Activated T-helper 2 cell treated with anti-CD3 and anti-CD28 coated beads, Interferon-gamma antibody, Interleukin-2, Interleukin-4, amounts not matched to agents 10 μg/mL and 5 μg/mL and 100 μg/mL, durations not matched to agents 14 hours and 24 hours and 36 hours (primary cell): ENCODE measurements around the gene TRAPPC12. TPM values are rescaled to one million over a fixed set of nuclear protein-coding genes. Genes with fewer than 3 reads are reported as not detected.
A peak's percentile ranks its signal among the peaks of the same experiment; 100 is the strongest.
"Not testable (repeated sequence)": the region's sequence is repeated elsewhere in the genome, so short reads cannot be mapped to it uniquely, and the experiment has no call there.

ENCODE experiments used
- DNase-seq: peaks from one replicate; pipeline ENCODE4 v3.0.0; 2021; ENCODE audit warnings: low spot score
- H3K27ac Mint-ChIP-seq: one replicate; pipeline ENCODE4 v1.8.0; 2021; ENCODE audit warnings: mixed read lengths
- H3K27me3 Mint-ChIP-seq: one replicate; pipeline ENCODE4 v1.8.0; 2021; ENCODE audit warnings: low read depth, mixed read lengths
- H3K36me3 Mint-ChIP-seq: one replicate; pipeline ENCODE4 v1.8.0; 2021; ENCODE audit warnings: low read depth, mixed read lengths
- H3K4me1 Mint-ChIP-seq: one replicate; pipeline ENCODE4 v1.8.0; 2021; ENCODE audit warnings: low read depth, mixed read lengths
- H3K4me3 Mint-ChIP-seq: one replicate; pipeline ENCODE4 v1.8.0; 2021; ENCODE audit warnings: low read depth, mild to moderate bottlenecking, moderate library complexity, mixed read lengths
- H3K9me3 Mint-ChIP-seq: one replicate; pipeline ENCODE4 v1.8.0; 2021; ENCODE audit warnings: mixed read lengths
- intact Hi-C: fragments of 100-400 bp; cut with micrococcal nuclease; formaldehyde crosslinking; loops from one replicate; pipeline ENCODE4 v1.15.1; 2023
- total RNA-seq: library from RNA; stranded (reverse); gene quantifications from 2 replicates; pipeline ENCODE4 v1.2.3, GENCODE V29; 2022

Gene TRAPPC12
- total RNA-seq, 1 donor from 2014 or later: 84.6 TPM

- H3K27me3 Mint-ChIP-seq, H3K4me3 Mint-ChIP-seq, intact Hi-C loops, H3K9me3 Mint-ChIP-seq, DNase-seq, H3K4me1 Mint-ChIP-seq, H3K27ac Mint-ChIP-seq: not testable (repeated sequence)
- peaks cover 23% of the 10 kb centered on the region for H3K36me3 Mint-ChIP-seq
Measured at GRCh38 chr2:3496708-3497080, 117.2 kb downstream of the TRAPPC12 start.

GRCh38 chr2:3498783-3499394 lies 119.4 kb downstream of the TRAPPC12 start:
- no peak for DNase-seq
- H3K4me3 Mint-ChIP-seq: no peak overlapping the region
- H3K4me1 Mint-ChIP-seq: no peaks in the 10 kb centered on the region
- peaks cover 37% of the 10 kb centered on the region for H3K36me3 Mint-ChIP-seq
- intact Hi-C loops: no loop called here
- H3K27ac Mint-ChIP-seq: no peak overlapping the region
- no peaks in the 10 kb centered on the region for H3K27me3 Mint-ChIP-seq
- H3K9me3 Mint-ChIP-seq: no peaks in the 10 kb centered on the region

GRCh38 chr2:3500326-3500899 lies 120.9 kb downstream of the TRAPPC12 start:
- H3K27ac Mint-ChIP-seq: no peak overlapping the region
- peaks cover 50% of the 10 kb centered on the region for H3K36me3 Mint-ChIP-seq
- H3K4me3 Mint-ChIP-seq: no peak overlapping the region
- intact Hi-C loops: no loop called here
- H3K4me1 Mint-ChIP-seq: no peaks in the 10 kb centered on the region
- no peaks in the 10 kb centered on the region for H3K27me3 Mint-ChIP-seq
- no peak for DNase-seq
- H3K9me3 Mint-ChIP-seq: no peaks in the 10 kb centered on the region

GRCh38 chr2:3503046-3503445 lies 123.6 kb downstream of the TRAPPC12 start:
- H3K27ac Mint-ChIP-seq: no peak overlapping the region
- no peaks in the 10 kb centered on the region for H3K9me3 Mint-ChIP-seq
- H3K36me3 Mint-ChIP-seq: peaks cover 66% of the 10 kb centered on the region

GRCh38 chr2:3503483-3503882 lies 124.0 kb downstream of the TRAPPC12 start:
- no peaks in the 10 kb centered on the region for H3K27me3 Mint-ChIP-seq
- H3K4me3 Mint-ChIP-seq: no peak overlapping the region
- intact Hi-C loops: no loop called here
- H3K4me1 Mint-ChIP-seq: no peaks in the 10 kb centered on the region
- H3K9me3 Mint-ChIP-seq: peaks cover 2% of the 10 kb centered on the region
- peaks cover 67% of the 10 kb centered on the region for H3K36me3 Mint-ChIP-seq
- DNase-seq: no peak
- no peak overlapping the region for H3K27ac Mint-ChIP-seq

More at GRCh38 chr2:3503046-3503445, 123.6 kb downstream of the TRAPPC12 start:
- DNase-seq: no peak
- intact Hi-C loops: no loop called here
- no peaks in the 10 kb centered on the region for H3K27me3 Mint-ChIP-seq
- no peak overlapping the region for H3K4me3 Mint-ChIP-seq
- no peaks in the 10 kb centered on the region for H3K4me1 Mint-ChIP-seq

- Mint-ChIP-seq H3K9me3 (peaks cover 5% of the 10 kb centered on the region), H3K36me3 (peaks cover 66% of the 10 kb centered on the region)
- intact Hi-C loops: no loop called here
Measured at GRCh38 chr2:3504741-3505140, 125.2 kb downstream of the TRAPPC12 start.

GRCh38 chr2:3505771-3506170 lies 126.3 kb downstream of the TRAPPC12 start:
- Mint-ChIP-seq H3K36me3 (peaks cover 71% of the 10 kb centered on the region), H3K4me3 (no peak overlapping the region), H3K27ac (no peak overlapping the region), H3K27me3 (no peaks in the 10 kb centered on the region), H3K4me1 (no peaks in the 10 kb centered on the region), H3K9me3 (peaks cover 5% of the 10 kb centered on the region)
- DNase-seq: no peak
- intact Hi-C loops: no loop called here

More at GRCh38 chr2:3504741-3505140, 125.2 kb downstream of the TRAPPC12 start:
- H3K4me1 Mint-ChIP-seq: no peaks in the 10 kb centered on the region
- no peak overlapping the region for H3K4me3 Mint-ChIP-seq
- H3K27ac Mint-ChIP-seq: no peak overlapping the region
- no peak for DNase-seq
- no peaks in the 10 kb centered on the region for H3K27me3 Mint-ChIP-seq

GRCh38 chr2:3512086-3512485 lies 132.6 kb downstream of the TRAPPC12 start:
- Mint-ChIP-seq H3K4me1 (peaks cover 8% of the 10 kb centered on the region), H3K4me3 (no peak overlapping the region), H3K27me3 (no peaks in the 10 kb centered on the region), H3K36me3 (peaks cover 83% of the 10 kb centered on the region), H3K9me3 (peaks cover 19% of the 10 kb centered on the region), H3K27ac (no peak overlapping the region)
- intact Hi-C loops: no loop called here
- DNase-seq: no peak

- intact Hi-C loops: no loop called here
- Mint-ChIP-seq H3K36me3 (peaks cover 77% of the 10 kb centered on the region), H3K4me3 (no peak overlapping the region), H3K4me1 (peaks cover 13% of the 10 kb centered on the region), H3K27ac (no peak overlapping the region), H3K9me3 (peaks cover 19% of the 10 kb centered on the region), H3K27me3 (no peaks in the 10 kb centered on the region)
- no peak for DNase-seq
Measured at GRCh38 chr2:3513026-3513810, 133.7 kb downstream of the TRAPPC12 start.

GRCh38 chr2:3515438-3515837 lies 135.9 kb downstream of the TRAPPC12 start:
- intact Hi-C loops: loop anchor here (5.0 kb wide), 1 partner anchor 293 kb away; no protein-coding TSS in a partner anchor
- H3K9me3 Mint-ChIP-seq: peaks cover 15% of the 10 kb centered on the region
- peaks cover 59% of the 10 kb centered on the region for H3K36me3 Mint-ChIP-seq
- H3K4me1 Mint-ChIP-seq: peaks cover 20% of the 10 kb centered on the region
- not testable (repeated sequence) for DNase-seq, H3K27me3 Mint-ChIP-seq, H3K4me3 Mint-ChIP-seq, H3K27ac Mint-ChIP-seq

- Mint-ChIP-seq H3K36me3 (peaks cover 45% of the 10 kb centered on the region), H3K27ac (no peak overlapping the region), H3K27me3 (no peaks in the 10 kb centered on the region), H3K4me3 (no peak overlapping the region), H3K9me3 (peaks cover 8% of the 10 kb centered on the region), H3K4me1 (peaks cover 32% of the 10 kb centered on the region)
- no peak for DNase-seq
- intact Hi-C loops: loop anchor here (5.0 kb wide), 1 partner anchor 295 kb away; no protein-coding TSS in a partner anchor
Measured at GRCh38 chr2:3516831-3517230, 137.3 kb downstream of the TRAPPC12 start.

GRCh38 chr2:3517948-3518495 lies 138.5 kb downstream of the TRAPPC12 start:
- no peak for DNase-seq
- peaks cover 35% of the 10 kb centered on the region for H3K36me3 Mint-ChIP-seq
- peak overlapping the region; percentile 78 for H3K27ac Mint-ChIP-seq
- peak overlapping the region; percentile 91 for H3K4me3 Mint-ChIP-seq
- H3K9me3 Mint-ChIP-seq: peaks cover 7% of the 10 kb centered on the region
- no peaks in the 10 kb centered on the region for H3K27me3 Mint-ChIP-seq
- peaks cover 33% of the 10 kb centered on the region for H3K4me1 Mint-ChIP-seq
- intact Hi-C loops: loop anchor here (1.0 to 5.0 kb wide), 2 partner anchors 133 to 296 kb away; no protein-coding TSS in a partner anchor
